Stimulated activated CD4-positive, alpha-beta T cell treated with anti-CD3 and anti-CD28 coated beads, Interleukin-4, amount 100 ng/mL, for 1 hour (primary cell): ENCODE results near the gene APOL5.

Experiments
- DNase-seq: peaks from one replicate; pipeline ENCODE4 v3.0.0-alpha.2; 2020

APOL5 gene

GRCh38 chr22:35743326-35743860, 25.7 kb downstream of the APOL5 start:
- DNase-seq, result no peak

- no peak for DNase-seq
Measured at GRCh38 chr22:35746248-35746647, 28.6 kb downstream of the APOL5 start.

- no peak for DNase-seq
Measured at GRCh38 chr22:35746946-35747703, 29.5 kb downstream of the APOL5 start.

GRCh38 chr22:35749808-35750207, 32.1 kb downstream of the APOL5 start:
- DNase-seq, result no peak

- DNase-seq, result no peak
Measured at GRCh38 chr22:35752006-35752862, 34.6 kb downstream of the APOL5 start.

- DNase-seq, result no peak
Measured at GRCh38 chr22:35752863-35753189, 35.2 kb downstream of the APOL5 start.

GRCh38 chr22:35754761-35755160, 37.1 kb downstream of the APOL5 start:
- no peak for DNase-seq

- DNase-seq, result no peak
Measured at GRCh38 chr22:35756722-35757121, 39.0 kb downstream of the APOL5 start.

GRCh38 chr22:35758394-35758793, 40.7 kb downstream of the APOL5 start:
- no peak for DNase-seq

- DNase-seq, result no peak
Measured at GRCh38 chr22:35761037-35761436, 43.4 kb downstream of the APOL5 start.

- DNase-seq, result no peak
Measured at GRCh38 chr22:35766654-35767580, 49.2 kb downstream of the APOL5 start.

- DNase-seq, result no peak
Measured at GRCh38 chr22:35769974-35770373, 52.3 kb downstream of the APOL5 start.

GRCh38 chr22:35775339-35775738, 57.7 kb downstream of the APOL5 start:
- DNase-seq, result no peak

GRCh38 chr22:35777335-35777975, 59.8 kb downstream of the APOL5 start:
- no peak for DNase-seq
